ENCODE data around the gene NCKIPSD.

The NCKIPSD gene

DNA sequence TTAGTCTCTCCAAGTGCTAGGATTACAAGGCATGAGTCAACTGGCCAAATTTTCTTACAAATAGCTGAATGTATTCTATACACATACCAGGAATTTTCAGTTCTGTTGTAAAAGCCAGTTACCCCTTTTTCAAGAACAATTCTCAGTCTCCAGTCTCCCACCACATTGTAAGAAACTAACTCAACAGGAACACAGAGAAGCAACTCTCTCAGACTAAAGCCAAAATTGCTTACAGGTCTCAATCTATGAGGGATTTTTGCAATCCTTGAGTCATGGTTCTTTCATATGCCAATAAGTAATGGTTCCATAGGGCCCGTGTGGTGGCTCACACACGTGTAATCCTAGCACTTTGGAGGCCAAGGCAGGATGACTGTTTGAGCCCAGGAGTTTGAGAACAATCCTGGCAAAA is 22.8 kb upstream of the NCKIPSD start:
- TF ChIP-seq ZNF274 (IDR thresholded peaks at IDR 0.05; ENCODE audit: low read depth, low read length) = no peak
- no peak overlapping the region for H3K4me3 ChIP-seq (ENCODE audit: low read length)

DNA sequence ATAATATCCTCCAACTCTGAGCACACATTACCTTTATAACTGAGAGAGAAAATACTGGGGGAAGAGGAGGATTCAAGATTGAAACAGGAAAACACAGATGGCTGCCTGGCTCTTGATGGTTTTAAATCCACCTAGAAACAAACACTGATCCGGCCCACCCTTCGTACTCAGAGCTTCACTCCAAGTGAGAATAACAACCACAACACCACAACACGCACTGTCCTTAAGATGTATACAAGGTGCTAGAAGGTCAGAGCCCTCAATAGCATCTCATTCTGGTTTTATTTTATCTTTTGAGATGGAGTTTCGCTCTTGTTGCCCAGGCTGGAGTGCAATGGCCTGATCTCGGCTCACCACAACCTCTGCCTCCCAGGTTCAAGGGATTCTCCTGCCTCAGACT is 21.4 kb upstream of the NCKIPSD start:
- TF ChIP-seq ZNF274 (IDR thresholded peaks at IDR 0.05; ENCODE audit: low read depth, low read length) = no peak

DNA sequence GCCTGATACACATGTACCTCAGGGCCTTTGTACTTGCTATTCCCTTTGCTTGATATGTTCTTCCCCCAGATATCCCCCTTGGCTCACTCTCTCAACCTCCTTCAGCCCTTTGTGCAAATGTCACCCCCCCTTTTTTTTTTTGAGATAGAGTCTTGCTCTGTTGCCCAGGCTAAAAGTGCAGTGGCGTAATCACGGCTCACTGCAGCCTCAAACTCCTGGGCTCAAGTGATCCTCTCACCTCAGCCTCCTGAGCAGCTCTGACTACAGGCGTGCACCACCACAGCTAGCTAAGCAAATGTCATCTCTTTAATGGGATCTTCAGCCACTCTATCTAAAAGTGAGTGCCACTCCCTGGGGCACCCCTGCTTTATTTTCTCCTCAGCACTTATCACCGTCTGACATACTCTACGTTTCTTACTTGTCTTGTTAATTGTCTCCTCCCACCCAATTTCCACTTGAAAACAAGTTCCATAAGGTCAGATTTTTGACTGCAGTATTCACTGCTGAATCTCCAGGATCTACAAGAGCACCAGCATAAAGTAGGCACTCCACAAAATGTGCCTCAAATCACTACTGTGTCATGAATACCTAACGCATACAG is 16.7 kb upstream of the NCKIPSD start:
- no peak overlapping the region for H3K4me3 ChIP-seq (ENCODE audit: low read length)
- TF ChIP-seq ZNF274 (IDR thresholded peaks at IDR 0.05; ENCODE audit: low read depth, low read length) = no peak

More for the DNA sequence above, 21.4 kb upstream of the NCKIPSD start:
- H3K4me3 ChIP-seq (ENCODE audit: low read length) = no peak overlapping the region

DNA sequence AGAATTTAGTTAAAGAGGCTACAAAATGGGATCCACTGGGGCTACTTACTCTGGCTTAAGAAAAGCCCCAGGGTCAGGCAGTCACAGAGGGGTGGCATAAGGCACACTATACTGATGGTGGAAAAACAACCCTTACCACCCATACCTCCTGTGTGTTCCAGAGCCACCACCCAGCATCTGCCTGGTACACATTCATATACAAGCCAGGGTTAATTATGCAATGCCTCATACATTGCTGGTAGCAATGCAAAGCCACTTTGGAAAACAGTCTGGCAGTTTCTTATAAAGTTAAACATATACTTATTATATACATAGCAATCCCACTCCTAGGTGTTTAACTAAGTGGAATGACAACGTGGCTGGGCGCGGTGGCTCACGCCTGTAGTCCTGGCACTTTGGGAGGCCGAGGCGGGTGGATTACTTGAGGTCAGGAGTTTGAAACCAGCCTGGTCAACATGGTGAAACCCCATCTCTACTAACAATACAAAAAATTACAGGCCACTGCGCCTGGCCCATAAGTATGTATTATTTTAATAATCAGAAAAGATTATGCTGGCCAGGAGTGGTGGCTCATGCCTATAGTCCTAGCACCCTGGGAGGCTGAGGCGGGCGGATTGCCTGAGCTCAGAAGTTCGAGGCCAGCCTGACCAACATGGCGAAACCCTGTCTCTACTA is 15.2 kb upstream of the NCKIPSD start:
- no peak overlapping the region for H3K4me3 ChIP-seq (ENCODE audit: low read length)
- no peak for TF ChIP-seq ZNF274 (IDR thresholded peaks at IDR 0.05; ENCODE audit: low read depth, low read length)

DNA sequence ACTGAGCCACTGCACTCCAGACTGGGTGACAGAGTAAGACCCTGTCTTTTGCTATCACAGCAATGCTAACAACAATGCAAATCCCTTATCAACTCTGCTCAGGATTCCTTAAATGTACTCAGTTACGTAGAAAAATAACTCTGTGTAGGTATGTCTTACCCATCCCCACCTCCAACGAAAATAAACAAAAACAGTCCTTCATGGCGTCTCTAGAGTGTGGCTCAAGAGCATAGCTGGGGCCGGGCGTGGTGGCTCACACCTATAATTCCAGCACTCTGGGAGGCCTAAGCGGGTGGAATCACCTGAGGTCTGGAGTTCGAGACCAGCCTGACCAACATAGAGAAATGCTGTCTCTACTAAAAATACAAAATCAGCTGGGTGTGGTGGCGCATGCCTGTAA is 13.2 kb upstream of the NCKIPSD start:
- no peak overlapping the region for H3K4me3 ChIP-seq (ENCODE audit: low read length)
- no peak for TF ChIP-seq ZNF274 (IDR thresholded peaks at IDR 0.05; ENCODE audit: low read depth, low read length)

DNA sequence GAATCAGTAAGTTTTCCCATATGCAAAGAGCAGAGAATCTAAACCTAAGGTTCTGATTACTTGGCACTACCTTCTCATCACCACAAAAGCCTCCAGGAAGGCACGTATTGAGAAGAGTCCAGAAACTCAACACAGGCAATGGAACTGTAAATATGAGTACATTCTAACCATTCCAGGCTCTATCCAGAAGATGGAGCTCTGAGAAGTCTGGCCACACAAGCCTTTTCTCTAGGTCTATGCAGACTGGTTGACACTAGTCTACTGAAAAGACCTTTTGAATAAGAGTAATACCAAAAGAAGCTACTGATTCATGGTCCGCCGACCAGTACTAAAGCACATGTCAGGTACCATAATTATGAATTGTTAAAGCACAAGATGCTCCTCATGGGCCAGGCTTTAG is 12.2 kb upstream of the NCKIPSD start:
- TF ChIP-seq ZNF274 (IDR thresholded peaks at IDR 0.05; ENCODE audit: low read depth, low read length) = no peak

DNA sequence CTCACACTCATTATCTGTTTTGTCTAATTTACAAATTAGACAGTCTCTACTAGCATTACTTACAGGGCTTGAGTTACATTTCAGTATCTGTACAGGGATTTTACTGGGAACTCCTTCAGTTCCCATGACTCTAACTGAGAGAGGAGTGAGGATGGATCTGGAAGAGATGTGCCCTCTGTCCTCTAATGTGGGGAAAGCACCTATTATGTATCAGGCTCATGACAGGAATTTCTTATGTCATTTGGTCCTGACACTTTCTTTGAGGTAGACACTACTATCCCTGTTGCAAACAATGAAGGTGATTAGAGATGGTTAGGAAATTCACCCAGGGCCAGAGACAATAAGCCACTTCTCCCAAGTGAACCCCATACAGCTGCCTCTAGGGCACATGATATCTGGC is 10.9 kb upstream of the NCKIPSD start:
- no peak overlapping the region for H3K4me3 ChIP-seq (ENCODE audit: low read length)
- TF ChIP-seq ZNF274 (IDR thresholded peaks at IDR 0.05; ENCODE audit: low read depth, low read length) = no peak

More for the DNA sequence above, 12.2 kb upstream of the NCKIPSD start:
- H3K4me3 ChIP-seq (ENCODE audit: low read length) = no peak overlapping the region

DNA sequence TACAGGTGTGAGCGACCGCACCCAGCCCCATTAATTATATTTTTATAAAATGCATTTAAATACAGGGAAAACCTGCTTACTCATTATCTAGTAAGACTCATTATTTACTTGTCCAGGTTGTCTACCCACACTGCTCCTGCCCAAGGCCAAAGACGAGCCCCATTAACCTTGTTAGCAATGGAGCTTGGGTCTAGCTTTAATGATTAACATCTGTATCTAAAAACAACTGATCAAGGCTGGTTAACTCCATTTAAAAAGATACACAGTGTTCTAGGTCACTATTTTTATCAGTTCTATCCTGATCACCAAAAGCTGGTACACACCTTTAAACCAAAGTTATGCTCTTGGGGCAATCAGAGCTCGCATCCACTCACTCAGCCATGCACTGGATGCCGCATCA is 10.4 kb upstream of the NCKIPSD start:
- no peak overlapping the region for H3K4me3 ChIP-seq (ENCODE audit: low read length)
- no peak for TF ChIP-seq ZNF274 (IDR thresholded peaks at IDR 0.05; ENCODE audit: low read depth, low read length)

DNA sequence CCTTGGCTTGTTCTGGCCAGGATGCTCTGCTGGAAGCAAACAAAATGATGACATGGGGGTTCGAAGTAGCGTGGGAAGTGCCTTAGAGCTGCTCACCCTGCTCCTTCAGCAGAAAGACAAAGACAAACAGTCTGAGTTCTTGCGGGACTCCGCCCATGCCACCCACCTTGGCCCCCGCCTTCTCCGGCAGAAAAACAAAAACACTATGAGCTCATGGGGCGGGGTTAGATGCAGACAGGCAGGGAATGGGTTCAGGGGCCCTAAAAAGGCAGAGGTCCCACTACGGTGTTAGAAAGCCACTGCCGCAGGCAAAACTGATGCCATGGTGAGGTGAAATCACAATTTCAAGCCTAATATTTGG is 9.7 kb upstream of the NCKIPSD start:
- no peak overlapping the region for H3K4me3 ChIP-seq (ENCODE audit: low read length)
- TF ChIP-seq ZNF274 (IDR thresholded peaks at IDR 0.05; ENCODE audit: low read depth, low read length) = no peak

DNA sequence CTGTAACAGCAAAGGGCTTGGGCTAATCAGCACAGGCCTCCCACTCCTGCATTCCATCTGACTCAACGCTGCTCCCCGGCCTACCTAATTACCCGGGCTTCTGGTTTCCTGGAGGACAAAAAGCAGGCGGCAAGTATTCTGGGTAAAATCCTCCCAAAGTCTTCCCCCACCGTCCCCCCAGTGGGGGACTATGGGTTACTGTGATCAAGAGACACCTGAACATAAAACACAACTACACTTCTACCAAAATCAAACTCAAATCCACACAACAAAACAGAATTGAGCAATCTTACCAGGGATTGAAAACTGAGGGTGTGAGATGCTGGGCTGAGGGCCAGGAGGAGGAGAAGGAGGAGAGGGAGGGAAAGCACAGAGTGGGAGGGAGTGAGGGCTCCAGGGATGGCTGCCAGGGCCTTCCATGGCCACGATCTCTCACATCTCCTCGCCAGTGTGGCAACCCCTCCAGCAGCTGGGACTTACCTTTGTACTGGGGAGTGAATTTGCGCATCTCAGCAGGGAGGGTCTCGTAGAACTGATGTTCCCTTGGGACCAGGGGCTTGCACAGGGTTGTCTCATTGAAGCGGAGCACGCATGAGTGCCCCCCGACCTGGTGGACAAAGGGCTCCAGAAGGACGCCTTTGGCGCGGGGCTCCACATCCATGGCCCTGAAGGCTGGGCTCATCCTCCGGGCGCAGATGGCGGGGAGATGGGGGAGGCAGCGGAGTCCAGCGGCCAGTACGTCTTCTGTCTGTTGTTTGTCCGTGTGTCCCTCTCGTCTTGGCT is 9.1 kb upstream of the NCKIPSD start:
- no peak overlapping the region for H3K4me3 ChIP-seq (ENCODE audit: low read length)
- TF ChIP-seq ZNF274 (IDR thresholded peaks at IDR 0.05; ENCODE audit: low read depth, low read length) = no peak

DNA sequence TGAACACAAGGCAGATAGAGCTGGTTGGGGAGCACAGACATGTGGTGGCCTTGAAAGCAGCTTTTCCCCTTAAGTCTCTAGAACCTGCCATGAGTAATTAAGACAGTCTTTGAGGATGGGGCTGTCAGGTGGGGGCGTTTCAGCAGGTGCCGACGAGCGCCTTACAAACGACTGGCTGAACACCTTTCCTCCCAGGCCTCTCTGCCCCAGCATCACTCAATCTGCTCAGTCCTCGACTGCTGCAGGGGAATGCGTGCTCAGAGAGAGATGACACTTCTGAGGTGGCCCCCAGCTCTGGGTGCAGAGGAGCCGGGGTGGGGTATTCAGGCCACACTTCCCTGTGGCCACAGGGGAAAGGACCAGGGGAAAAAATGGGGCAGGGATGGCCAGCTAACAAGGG is 8.1 kb upstream of the NCKIPSD start:
- no peak for TF ChIP-seq ZNF274 (IDR thresholded peaks at IDR 0.05; ENCODE audit: low read depth, low read length)
- H3K4me3 ChIP-seq (ENCODE audit: low read length) = no peak overlapping the region

DNA sequence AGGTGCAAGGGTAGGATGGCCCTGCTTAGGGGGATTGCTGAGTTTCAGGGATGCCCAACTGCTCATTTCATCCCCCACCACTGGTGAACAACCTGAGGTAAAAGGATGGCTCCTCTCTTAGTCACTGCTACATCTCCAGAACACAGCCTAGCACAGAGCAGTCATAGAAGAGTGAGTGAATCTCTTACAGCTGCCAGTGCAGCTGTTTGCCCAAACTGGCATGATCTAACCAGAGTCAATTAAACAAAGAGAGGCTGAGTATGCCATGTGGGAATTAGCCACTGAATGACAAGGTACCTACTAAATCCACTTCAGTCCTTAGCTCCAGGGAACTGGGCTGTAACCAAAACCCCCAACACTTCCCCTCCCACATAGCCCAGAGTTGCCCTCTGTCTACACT is 6.8 kb upstream of the NCKIPSD start:
- no peak overlapping the region for H3K4me3 ChIP-seq (ENCODE audit: low read length)
- TF ChIP-seq ZNF274 (IDR thresholded peaks at IDR 0.05; ENCODE audit: low read depth, low read length) = no peak

DNA sequence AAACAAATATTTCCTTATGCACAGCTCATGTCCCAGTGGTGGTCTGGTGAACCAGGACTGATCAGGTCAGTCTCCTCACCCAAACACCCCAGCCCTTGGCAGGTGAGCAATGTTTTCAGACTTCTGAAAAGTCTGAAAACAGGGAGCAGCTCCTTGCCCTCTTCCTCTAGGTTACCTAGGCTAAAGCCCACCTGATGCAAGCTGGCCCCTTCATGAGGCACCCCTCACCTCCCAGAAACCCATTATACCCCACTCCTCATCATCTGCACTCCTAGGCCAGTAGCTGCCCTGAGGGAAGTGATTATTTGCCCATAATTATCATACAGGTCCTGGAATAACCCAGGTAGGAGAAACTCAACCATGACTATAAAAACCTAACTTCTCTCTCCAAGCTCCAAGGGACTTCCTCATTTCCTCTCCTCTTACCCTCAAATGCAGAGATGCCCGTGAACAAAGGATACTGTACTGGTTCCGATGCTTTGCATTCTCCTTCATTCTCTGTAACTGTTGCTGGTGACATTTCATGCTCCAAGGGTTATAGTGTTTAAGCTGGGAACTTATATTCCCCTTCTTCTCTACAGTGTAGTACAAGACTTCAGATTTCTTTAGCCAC is 5.2 kb upstream of the NCKIPSD start:
- TF ChIP-seq ZNF274 (IDR thresholded peaks at IDR 0.05; ENCODE audit: low read depth, low read length) = no peak
- no peak overlapping the region for H3K4me3 ChIP-seq (ENCODE audit: low read length)

DNA sequence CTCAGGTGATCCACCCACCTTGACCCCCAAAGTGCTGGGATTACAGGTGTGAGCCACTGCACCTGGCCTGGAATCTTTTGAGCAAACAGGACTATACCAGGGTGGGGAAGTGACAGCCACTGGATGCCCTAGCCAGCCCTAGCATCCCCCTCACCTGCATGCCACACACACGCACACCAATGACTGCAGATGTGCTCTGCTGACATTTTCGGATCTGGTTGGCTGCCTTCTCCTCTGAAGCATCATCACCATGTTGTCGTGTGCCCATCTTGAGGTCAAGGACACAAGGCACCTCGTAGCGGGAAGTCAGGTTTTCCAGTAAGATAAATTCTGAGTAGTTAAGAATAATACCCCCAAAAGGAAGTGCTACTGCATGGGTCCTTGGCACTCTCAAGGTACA is 3.7 kb upstream of the NCKIPSD start:
- no peak overlapping the region for H3K4me3 ChIP-seq (ENCODE audit: low read length)
- TF ChIP-seq ZNF274 (IDR thresholded peaks at IDR 0.05; ENCODE audit: low read depth, low read length) = no peak

DNA sequence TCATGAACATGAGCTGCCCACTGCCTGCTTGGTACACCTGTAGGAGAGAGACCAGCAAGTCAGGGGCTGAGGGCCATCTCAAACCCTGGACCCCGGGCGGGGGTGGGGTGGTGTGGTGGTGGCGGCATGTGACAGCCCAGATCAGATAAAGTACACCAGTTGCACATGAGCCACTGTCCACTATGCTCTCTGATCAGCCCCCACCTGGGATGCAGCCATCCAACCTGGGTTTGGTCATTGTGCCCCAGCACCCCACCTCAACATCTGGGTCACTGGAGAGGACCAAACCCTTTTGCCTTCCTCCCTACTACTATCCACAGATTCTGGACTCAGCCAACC is 3.0 kb upstream of the NCKIPSD start:
- TF ChIP-seq ZNF274 (IDR thresholded peaks at IDR 0.05; ENCODE audit: low read depth, low read length) = no peak
- H3K4me3 ChIP-seq (ENCODE audit: low read length) = no peak overlapping the region

Data from GM08714 (cell line).